IPS-18c (cell line): ENCODE measurements around the gene ARL16.

Experiments used
- H3K4me3 ChIP-seq: 2 replicates; pipeline ENCODE4 v1.7.0; 2013; ENCODE audit warnings: low read depth, mild to moderate bottlenecking, low read length, moderate library complexity; ENCODE audit not compliant: insufficient read depth
- H3K9me3 ChIP-seq: one replicate; pipeline ENCODE4 v1.6.1; 2013; ENCODE audit warnings: mild to moderate bottlenecking, low read length, moderate library complexity; ENCODE audit not compliant: control insufficient read depth, insufficient read depth

ARL16 gene

DNA sequence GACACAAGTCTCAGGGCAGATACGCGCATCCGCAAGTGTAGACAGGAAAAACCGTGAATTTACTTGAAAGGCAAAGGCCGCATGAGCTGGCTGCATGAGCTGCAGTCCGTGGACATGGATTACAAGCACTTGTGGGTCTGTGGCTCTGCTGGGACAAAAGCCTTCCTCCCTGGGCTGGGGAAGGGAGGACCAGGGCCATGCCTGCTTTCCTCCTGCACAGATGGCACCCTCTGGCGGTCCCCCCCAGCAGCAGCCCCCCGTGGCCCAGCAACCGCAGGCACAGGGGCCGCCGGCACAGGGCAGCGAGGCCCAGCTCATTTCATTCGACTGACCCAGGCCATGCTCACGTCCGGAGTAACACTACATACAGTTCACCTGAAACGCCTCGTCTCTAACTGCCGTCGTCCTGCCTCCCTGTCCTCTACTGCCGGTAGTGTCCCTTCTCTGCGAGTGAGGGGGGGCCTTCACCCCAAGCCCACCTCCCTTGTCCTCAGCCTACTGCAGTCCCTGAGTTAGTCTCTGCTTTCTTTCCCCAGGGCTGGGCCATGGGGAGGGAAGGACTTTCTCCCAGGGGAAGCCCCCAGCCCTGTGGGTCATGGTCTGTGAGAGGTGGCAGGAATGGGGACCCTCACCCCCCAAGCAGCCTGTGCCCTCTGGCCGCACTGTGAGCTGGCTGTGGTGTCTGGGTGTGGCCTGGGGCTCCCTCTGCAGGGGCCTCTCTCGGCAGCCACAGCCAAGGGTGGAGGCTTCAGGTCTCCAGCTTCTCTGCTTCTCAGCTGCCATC, 17.9 kb upstream of the ARL16 start:
- Histone ChIP-seq H3K4me3 (peak overlapping the region; percentile 95; the same call in 1 of the 2 replicates), H3K9me3 (no peaks in the 10 kb centered on the region)

DNA sequence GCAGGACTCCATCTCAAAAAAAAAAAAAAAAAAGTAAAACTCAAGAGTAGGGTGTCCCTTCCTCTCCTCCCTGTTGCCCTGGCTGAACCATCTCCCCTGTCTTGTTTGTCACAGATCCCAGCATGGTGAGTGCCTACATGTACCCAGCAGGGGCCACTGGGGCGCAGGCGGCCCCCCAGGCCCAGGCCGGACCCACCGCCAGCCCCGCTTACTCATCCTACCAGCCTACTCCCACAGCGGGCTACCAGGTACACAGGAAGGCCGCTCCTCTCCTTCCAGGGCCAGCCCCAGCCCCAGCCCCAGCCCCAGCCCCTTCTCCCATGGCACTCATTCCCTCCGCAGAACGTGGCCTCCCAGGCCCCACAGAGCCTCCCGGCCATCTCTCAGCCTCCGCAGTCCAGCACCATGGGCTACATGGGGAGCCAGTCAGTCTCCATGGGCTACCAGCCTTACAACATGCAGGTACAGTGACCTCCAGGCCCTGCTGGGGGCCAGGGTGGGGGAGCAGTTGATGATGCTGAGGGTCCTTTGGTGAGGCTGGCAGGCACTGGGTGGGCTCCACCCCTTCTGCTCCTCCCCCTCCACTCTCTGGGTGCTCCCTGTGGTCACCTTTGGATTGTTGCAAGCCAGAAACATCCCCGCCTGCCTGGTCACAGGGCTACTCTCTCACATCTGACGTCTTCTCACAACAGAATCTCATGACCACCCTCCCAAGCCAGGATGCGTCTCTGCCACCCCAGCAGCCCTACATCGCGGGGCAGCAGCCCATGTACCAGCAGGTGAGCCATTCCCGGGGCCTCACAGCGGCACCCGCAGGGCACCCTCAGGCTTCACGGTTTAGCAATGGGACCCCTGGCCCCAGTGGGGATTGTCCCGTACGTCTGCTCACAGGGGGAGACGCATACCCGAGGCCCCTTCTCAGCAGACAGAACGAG, 17.0 kb upstream of the ARL16 start:
- H3K4me3 ChIP-seq, result no peak overlapping the region
- H3K9me3 ChIP-seq, result no peaks in the 10 kb centered on the region

DNA sequence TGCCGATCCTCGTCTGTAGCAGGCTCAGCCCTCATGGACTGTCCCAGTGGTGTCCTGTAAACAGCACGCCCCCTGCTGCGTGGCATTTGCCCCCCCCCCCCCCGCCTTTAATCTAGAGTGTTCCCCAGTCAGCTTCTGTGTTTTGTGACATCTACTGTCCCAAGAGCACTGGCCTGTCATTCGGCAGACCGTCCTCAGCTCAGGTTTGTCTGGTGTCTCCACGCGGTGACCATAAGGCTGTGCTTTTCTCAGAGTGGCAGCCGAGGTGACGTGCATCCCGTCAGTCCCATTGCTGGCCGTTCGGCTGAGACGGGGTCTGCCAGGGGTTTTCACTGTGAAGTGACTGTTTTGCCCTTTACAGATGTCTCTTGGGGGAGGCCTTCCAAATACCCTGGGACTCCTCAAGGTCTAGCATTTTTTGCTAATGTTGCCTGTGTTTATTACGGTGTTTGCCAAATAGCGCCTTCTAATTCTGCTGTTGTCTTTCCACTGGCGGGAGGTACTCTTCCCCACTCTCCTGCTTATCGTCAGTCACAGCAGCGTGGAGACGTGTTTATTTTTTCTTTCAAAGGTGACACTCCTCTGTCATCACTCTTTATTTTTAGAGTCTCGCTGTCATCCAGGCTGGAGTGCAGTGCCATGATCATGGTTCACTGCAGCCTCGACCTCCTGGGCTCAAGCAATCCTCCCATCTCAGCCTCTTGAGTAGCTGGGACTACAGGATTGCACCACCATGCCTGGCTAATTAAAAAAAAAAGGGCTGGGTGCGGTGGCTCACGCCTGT, 13.9 kb upstream of the ARL16 start:
- no peak overlapping the region for H3K4me3 ChIP-seq
- no peaks in the 10 kb centered on the region for H3K9me3 ChIP-seq

DNA sequence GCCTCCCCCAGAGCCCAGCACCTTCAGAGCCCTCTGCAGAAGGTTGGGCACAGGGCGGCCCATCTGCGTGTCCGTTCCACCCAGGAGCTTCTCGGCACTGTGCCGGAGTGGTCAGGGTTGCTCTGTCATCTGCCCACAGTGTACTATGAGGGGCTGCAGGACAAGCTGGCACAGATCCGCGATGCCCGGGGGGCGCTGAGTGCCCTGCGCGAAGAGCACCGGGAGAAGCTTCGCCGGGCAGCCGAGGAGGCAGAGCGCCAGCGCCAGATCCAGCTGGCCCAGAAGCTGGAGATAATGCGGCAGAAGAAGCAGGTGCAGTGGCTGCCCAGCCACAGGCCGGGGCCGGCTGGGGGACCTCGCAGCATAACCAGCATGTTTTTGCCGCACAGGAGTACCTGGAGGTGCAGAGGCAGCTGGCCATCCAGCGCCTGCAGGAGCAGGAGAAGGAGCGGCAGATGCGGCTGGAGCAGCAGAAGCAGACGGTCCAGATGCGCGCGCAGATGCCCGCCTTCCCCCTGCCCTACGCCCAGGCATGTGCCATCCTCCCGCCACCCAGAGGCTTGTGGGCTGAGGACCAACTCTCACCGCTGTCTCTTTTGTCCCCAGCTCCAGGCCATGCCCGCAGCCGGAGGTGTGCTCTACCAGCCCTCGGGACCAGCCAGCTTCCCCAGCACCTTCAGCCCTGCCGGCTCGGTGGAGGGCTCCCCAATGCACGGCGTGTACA, 12.8 kb upstream of the ARL16 start:
- Histone ChIP-seq H3K4me3 (no peak overlapping the region), H3K9me3 (no peaks in the 10 kb centered on the region)

DNA sequence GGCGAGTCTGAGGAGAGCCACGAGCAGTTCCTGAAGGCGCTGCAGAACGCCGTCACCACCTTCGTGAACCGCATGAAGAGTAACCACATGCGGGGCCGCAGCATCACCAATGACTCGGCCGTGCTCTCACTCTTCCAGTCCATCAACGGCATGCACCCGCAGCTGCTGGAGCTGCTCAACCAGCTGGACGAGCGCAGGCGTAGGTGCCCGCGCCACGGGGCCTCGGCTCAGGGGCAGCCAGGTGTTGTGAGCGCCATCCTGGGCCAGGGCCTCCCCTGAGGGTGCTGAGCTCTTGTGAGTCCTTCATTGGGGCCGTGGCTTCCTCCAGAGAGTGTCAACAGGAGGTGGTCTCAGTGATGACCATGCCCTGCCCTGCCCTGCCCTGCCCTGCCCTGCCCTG, 12.2 kb upstream of the ARL16 start:
- no peak overlapping the region for H3K4me3 ChIP-seq
- H3K9me3 ChIP-seq, result no peaks in the 10 kb centered on the region

- Histone ChIP-seq H3K4me3 (no peak overlapping the region), H3K9me3 (no peaks in the 10 kb centered on the region)
These were observed 11.6 kb upstream of the ARL16 start for GRCh38 chr17:81695211-81695610.

GRCh38 chr17:81694810-81695209, 11.2 kb upstream of the ARL16 start:
- Histone ChIP-seq H3K9me3 (no peaks in the 10 kb centered on the region), H3K4me3 (no peak overlapping the region)

DNA sequence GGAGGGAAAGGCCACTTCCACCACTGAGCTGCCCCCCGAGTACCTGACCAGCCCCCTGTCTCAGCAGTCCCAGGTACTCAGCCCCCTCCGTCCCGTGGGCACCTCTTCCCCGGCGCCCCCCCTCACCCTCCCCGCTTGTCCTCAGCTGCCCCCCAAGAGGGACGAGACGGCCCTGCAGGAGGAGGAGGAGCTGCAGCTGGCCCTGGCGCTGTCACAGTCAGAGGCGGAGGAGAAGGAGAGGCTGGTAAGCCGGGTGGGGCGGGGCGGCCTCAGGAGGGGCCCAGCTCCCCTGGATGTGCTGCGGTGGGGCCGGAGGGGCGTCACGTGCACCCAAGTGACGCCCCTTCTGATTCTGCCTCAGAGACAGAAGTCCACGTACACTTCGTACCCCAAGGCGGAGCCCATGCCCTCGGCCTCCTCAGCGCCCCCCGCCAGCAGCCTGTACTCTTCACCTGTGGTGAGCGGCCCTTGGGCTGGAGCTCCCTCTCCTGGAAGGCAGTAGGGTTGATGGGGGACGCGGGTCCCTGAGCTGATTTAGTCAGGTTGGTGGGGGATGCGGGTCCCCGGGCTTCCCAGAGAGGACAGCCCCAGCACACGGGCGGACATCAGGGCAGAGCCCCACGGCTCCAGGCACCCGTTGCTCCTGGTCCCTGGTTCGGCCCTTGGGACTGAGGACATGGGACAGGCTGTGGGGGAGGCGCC, 10.1 kb upstream of the ARL16 start:
- H3K4me3 ChIP-seq, result no peak overlapping the region
- no peaks in the 10 kb centered on the region for H3K9me3 ChIP-seq

DNA sequence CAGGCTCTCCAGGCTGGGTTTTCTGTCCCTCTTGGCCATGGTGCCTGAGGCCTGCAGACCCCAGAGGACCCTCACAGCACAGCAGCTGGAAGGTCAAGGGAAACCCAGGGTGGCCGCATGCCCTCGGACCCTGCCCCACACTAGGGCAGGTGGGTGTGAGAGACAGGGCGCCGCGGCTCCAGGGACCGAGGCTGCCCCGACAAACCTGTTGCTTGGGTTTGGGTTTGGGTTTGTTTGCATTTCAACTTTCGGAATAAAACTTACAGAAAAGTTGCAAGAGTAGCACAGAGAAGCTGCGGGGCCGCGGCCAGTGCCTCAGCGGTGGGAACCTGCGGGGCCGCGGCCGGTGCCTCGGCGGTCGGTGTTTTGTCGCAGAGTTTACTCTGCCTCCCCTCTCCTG, 8.0 kb upstream of the ARL16 start:
- Histone ChIP-seq H3K9me3 (no peaks in the 10 kb centered on the region), H3K4me3 (no peak overlapping the region)

- H3K4me3 ChIP-seq, result no peak overlapping the region
- H3K9me3 ChIP-seq, result no peaks in the 10 kb centered on the region
These were observed 7.6 kb upstream of the ARL16 start for GRCh38 chr17:81691196-81691595.

DNA sequence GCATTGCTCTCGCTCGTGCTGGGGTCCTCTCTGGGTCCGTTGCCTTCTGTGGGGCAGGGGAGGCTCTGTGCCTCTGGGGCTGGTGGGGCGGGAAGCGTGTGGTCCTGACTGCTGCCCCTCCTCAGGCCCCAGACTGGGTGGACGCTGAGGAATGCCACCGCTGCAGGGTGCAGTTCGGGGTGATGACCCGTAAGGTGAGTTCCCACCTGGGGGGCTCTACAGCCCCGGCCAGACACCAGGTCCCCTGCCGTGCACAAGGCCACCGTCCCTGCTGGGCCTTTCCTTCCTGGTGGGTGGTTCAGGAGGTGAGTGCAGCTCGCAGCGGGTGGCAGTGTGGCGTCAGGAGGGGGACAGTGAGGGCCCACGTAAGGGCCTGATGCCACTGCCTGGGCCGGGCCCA, 7.0 kb upstream of the ARL16 start:
- no peaks in the 10 kb centered on the region for H3K9me3 ChIP-seq
- H3K4me3 ChIP-seq, result no peak overlapping the region

GRCh38 chr17:81690066-81690465, 6.5 kb upstream of the ARL16 start:
- no peak overlapping the region for H3K4me3 ChIP-seq
- no peaks in the 10 kb centered on the region for H3K9me3 ChIP-seq

GRCh38 chr17:81688616-81689015, 5.0 kb upstream of the ARL16 start:
- peaks cover 2% of the 10 kb centered on the region for H3K9me3 ChIP-seq
- H3K4me3 ChIP-seq, result no peak overlapping the region

- Histone ChIP-seq H3K4me3 (no peak overlapping the region), H3K9me3 (peaks cover 2% of the 10 kb centered on the region)
These were observed 4.4 kb upstream of the ARL16 start for GRCh38 chr17:81687770-81688541.

DNA sequence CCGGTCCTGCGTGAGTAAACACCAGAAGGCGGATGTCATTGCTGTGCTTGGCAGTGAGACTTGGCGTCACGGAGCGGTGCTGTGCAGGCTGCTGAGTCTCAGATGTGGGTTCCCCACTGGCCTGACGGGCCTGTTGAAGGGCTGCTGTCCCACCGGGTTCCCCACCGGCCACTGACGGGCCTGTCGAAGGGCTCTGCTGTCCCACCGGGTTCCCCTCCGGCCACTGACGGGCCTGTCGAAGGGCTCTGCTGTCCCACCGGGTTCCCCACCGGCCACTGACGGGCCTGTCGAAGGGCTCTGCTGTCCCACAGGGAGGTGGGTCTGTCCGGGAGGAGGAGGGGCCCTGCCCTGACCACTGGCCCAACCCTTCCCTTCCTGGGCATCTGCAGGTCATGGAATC, 3.0 kb upstream of the ARL16 start:
- H3K4me3 ChIP-seq, result no peak overlapping the region
- H3K9me3 ChIP-seq, result peaks cover 2% of the 10 kb centered on the region

- 0 out of 2 replicates have a peak overlapping the region, but pooled peaks have one; percentile 92 for H3K4me3 ChIP-seq
- H3K9me3 ChIP-seq, result peaks cover 2% of the 10 kb centered on the region
These were observed 1.5 kb upstream of the ARL16 start for GRCh38 chr17:81685108-81685507.
